ENCODE data around the gene SLC17A6.
A peak's percentile ranks its signal among the peaks of the same experiment; 100 is the strongest.

Gene SLC17A6

GRCh38 chr11:22389526-22390282, 51.5 kb downstream of the SLC17A6 start:
- no peak for DNase-seq (ENCODE audit: low read depth)

- DNase-seq (ENCODE audit: low read depth), result no peak
These were observed 52.1 kb downstream of the SLC17A6 start for GRCh38 chr11:22390283-22390655.

- DNase-seq (ENCODE audit: low read depth), result no peak
These were observed 54.4 kb downstream of the SLC17A6 start for GRCh38 chr11:22392561-22392960.

DNA sequence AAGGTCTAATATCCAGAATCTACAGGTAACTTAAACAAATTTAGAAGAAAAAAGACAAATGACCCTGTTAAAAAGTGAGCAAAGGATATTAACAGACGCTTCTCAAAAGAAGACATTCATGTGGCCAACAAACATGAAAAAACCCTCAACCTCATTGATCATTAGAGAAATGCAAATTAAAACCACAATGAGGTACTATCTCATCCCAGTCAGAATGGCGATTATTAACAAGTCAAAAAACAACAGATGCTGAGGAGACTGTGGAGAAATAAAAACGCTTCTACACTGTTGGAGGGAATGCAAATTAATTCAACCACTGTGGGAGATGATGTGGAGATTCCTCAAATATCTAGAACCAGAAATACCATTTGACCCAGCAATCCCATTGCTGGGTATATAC, 67.2 kb downstream of the SLC17A6 start:
- DNase-seq (ENCODE audit: low read depth), result no peak

GRCh38 chr11:22407267-22407666, 69.1 kb downstream of the SLC17A6 start:
- DNase-seq (ENCODE audit: low read depth), result no peak

GRCh38 chr11:22407921-22408320, 69.7 kb downstream of the SLC17A6 start:
- no peak for DNase-seq (ENCODE audit: low read depth)

DNA sequence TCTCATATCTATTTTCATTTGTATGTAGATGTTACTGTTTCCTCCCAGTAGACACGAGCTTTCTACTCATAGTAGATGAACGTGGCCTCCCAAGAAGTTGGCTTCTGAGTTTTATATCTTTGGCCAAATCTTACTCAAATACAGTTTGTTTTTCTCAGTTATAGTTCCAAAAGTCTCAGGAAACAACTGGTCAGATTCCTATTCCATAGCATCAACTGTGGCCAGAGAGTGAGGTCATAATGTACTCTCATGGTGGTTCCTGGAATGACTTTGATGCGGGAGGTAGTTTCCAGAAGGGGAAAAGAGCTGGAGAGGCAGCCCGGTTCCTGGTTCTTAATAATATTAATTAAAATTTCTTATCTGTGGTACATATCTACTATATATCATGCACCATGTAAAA, 77.3 kb downstream of the SLC17A6 start:
- peak; percentile 22 for DNase-seq (ENCODE audit: low read depth)

DNA sequence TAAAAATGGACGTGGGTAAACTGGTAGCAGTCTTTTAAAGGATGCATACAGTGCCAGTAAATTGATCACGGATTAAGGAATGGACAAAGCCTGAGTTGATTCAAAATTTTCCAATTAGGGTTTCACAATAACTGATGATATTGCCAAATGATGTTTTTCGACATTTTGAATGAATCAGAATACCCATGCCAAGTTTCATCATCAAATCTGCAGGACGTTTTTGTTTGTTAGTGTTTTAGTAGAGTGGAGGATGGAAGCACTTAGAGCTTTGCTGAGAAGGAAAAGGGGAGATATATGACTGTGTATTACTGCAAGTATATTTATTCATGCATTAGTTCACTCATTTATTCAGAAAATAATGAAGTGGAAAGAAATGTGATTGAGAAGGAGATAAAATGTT, 78.3 kb downstream of the SLC17A6 start:
- DNase-seq (ENCODE audit: low read depth), result peak; percentile 45

- no peak for DNase-seq (ENCODE audit: low read depth)
These were observed 88.7 kb downstream of the SLC17A6 start for GRCh38 chr11:22426915-22427314.
